H1 (cell line): ENCODE data around the gene TPT1. TPM values are rescaled to one million over a fixed set of nuclear protein-coding genes. Genes with fewer than 3 reads are reported as not detected.

Experiments
- CTCF ChIA-PET: fragments of 300-600 bp; sonication (Branson Sonifier 250); formaldehyde crosslinking; loops from one replicate; lab custom pipeline; 2021; ENCODE audit not compliant: partially characterized antibody; lab: Charles Lee
- POLR2A ChIA-PET: fragments of 300-600 bp; sonication (Branson Sonifier 250); formaldehyde crosslinking; loops from one replicate; lab custom pipeline; 2021; ENCODE audit warnings: inconsistent platforms; ENCODE audit not compliant: partially characterized antibody; lab: Charles Lee
- DNase-seq, 2 experiments: peaks; one replicate each; pipeline versions ENCODE4 v3.0.0 to v3.0.0-alpha.2; 2010 to 2022; ENCODE audit warnings: low spot score in 2 of 2, low read depth in 1 of 2, mixed read lengths in 1 of 2
- FAIRE-seq: peaks from 2 replicates; lab custom pipeline; 2011; peaks lifted over from hg19 to GRCh38; lab: Jason Lieb, UNC
- H2AFZ ChIP-seq: 2 replicates; pipeline ENCODE4 v1.8.1; 2012; ENCODE audit warnings: low read length, inconsistent platforms
- H2AK5ac ChIP-seq: 2 replicates; pipeline ENCODE4 v1.6.1; 2013; ENCODE audit warnings: low read depth, low read length
- H2BK120ac ChIP-seq: replicated peaks from 2 replicates; pipeline ENCODE3; 2013; ENCODE audit warnings: low read depth, low read length, inconsistent platforms
- H2BK12ac ChIP-seq: 2 replicates; pipeline ENCODE4 v1.6.1; 2013; ENCODE audit warnings: low read depth, low read length
- H2BK15ac ChIP-seq: 2 replicates; pipeline ENCODE4 v1.6.1; 2013; ENCODE audit warnings: low read length
- H2BK20ac ChIP-seq: 2 replicates; pipeline ENCODE4 v1.6.1; 2013; ENCODE audit warnings: low read length
- H2BK5ac ChIP-seq: 2 replicates; pipeline ENCODE4 v1.6.1; 2013; ENCODE audit warnings: low read depth, low read length
- H3K14ac ChIP-seq: 2 replicates; pipeline ENCODE4 v1.6.1; 2013; ENCODE audit warnings: inconsistent platforms; ENCODE audit not compliant: insufficient read length
- H3K18ac ChIP-seq: 2 replicates; pipeline ENCODE4 v1.6.1; 2013; ENCODE audit warnings: low read length; ENCODE audit errors: extremely low read depth
- H3K23ac ChIP-seq: 2 replicates; pipeline ENCODE4 v1.6.1; 2013; ENCODE audit warnings: inconsistent platforms; ENCODE audit not compliant: insufficient read length
- H3K23me2 ChIP-seq: 2 replicates; pipeline ENCODE4 v1.6.1; 2013; ENCODE audit warnings: low read depth, low read length
- H3K27ac ChIP-seq: 2 replicates; pipeline ENCODE4 v1.6.1; 2011; ENCODE audit warnings: low read depth, low read length, inconsistent platforms
- H3K27me3 ChIP-seq, 4 experiments: replicated peaks in 1 of 4; 1 replicate in 1 of 4; 2 replicates in 3 of 4; pipeline versions ENCODE4 v1.6.1 to v1.8.1; 2011 to 2013; ENCODE audit warnings: low read length in 3 of 4, mild to moderate bottlenecking in 3 of 4, inconsistent platforms in 2 of 4, mixed read lengths in 2 of 4, moderate library complexity in 1 of 4; ENCODE audit not compliant: control insufficient read depth in 3 of 4, insufficient read depth in 3 of 4; ENCODE audit errors: extremely low read depth in 1 of 4
- H3K36me3 ChIP-seq, 4 experiments: 2 replicates each; pipeline versions ENCODE4 v1.6.1 to v1.8.1; 2011 to 2013; ENCODE audit warnings: mild to moderate bottlenecking in 4 of 4, low read length in 3 of 4, moderate library complexity in 2 of 4, control low read depth in 1 of 4, inconsistent platforms in 1 of 4; ENCODE audit not compliant: insufficient read depth in 4 of 4, control insufficient read depth in 2 of 4
- H3K4ac ChIP-seq: replicated peaks from 2 replicates; pipeline ENCODE3; 2013; ENCODE audit warnings: low read length, low read depth, mixed read lengths, inconsistent platforms; ENCODE audit not compliant: insufficient read length
- H3K4me1 ChIP-seq, 4 experiments: replicated peaks in 1 of 4; 1 replicate in 1 of 4; 2 replicates in 3 of 4; pipeline versions ENCODE4 v1.6.1 to v1.8.1; 2011 to 2013; ENCODE audit warnings: low read length in 3 of 4, inconsistent platforms in 2 of 4, mixed read lengths in 1 of 4; ENCODE audit not compliant: insufficient read depth in 4 of 4, control insufficient read depth in 3 of 4
- H3K4me2 ChIP-seq, 2 experiments: 2 replicates each; pipeline versions ENCODE4 v1.6.1 to v1.8.1; 2011 to 2013; ENCODE audit warnings: low read depth in 2 of 2, low read length in 2 of 2, control low read depth in 1 of 2, inconsistent platforms in 1 of 2, mild to moderate bottlenecking in 1 of 2; ENCODE audit not compliant: insufficient read depth in 1 of 2
- H3K4me3 ChIP-seq, 4 experiments: fragments of 200-600, 300-600 bp in 1 of 4; sonication (generic), shearing (Covaris generic), sonication (Bioruptor Twin) in 1 of 4; 2 replicates each; pipeline versions ENCODE4 v1.5.1 to v1.8.1; 2011 to 2016; ENCODE audit warnings: low read length in 4 of 4, low read depth in 3 of 4, control low read depth in 2 of 4, inconsistent platforms in 2 of 4, mild to moderate bottlenecking in 2 of 4, mixed read lengths in 1 of 4, moderate library complexity in 1 of 4; ENCODE audit not compliant: insufficient read depth in 2 of 4; ENCODE audit errors: extremely low read depth in 1 of 4
- H3K56ac ChIP-seq: replicated peaks from 2 replicates; pipeline ENCODE3; 2013; ENCODE audit warnings: low read depth, mild to moderate bottlenecking, mixed read lengths, low read length, inconsistent platforms; ENCODE audit not compliant: insufficient read length
- H3K79me1 ChIP-seq: 2 replicates; pipeline ENCODE4 v1.6.1; 2013; ENCODE audit warnings: low read depth, low read length, control low read depth
- H3K79me2 ChIP-seq, 2 experiments: 2 replicates each; pipeline versions ENCODE4 v1.6.1 to v1.8.1; 2012 to 2013; ENCODE audit warnings: low read length in 2 of 2, mild to moderate bottlenecking in 2 of 2, inconsistent platforms in 1 of 2; ENCODE audit not compliant: insufficient read depth in 2 of 2, control insufficient read depth in 1 of 2
- H3K9ac ChIP-seq, 4 experiments: replicated peaks in 1 of 4; 1 replicate in 1 of 4; 2 replicates in 3 of 4; pipeline versions ENCODE4 v1.6.1 to v1.8.1; 2011 to 2013; ENCODE audit warnings: low read depth in 3 of 4, low read length in 3 of 4, control low read depth in 2 of 4, mild to moderate bottlenecking in 2 of 4, moderate library complexity in 2 of 4, inconsistent platforms in 1 of 4; ENCODE audit errors: extremely low read depth in 1 of 4
- H3K9me3 ChIP-seq, 2 experiments: 2 replicates each; pipeline versions ENCODE4 v1.6.1 to v1.8.1; 2012 to 2013; ENCODE audit warnings: mild to moderate bottlenecking in 2 of 2, moderate library complexity in 2 of 2, control low read depth in 1 of 2, inconsistent platforms in 1 of 2, low read depth in 1 of 2, low read length in 1 of 2, mixed read lengths in 1 of 2; ENCODE audit not compliant: insufficient read depth in 2 of 2
- H4K20me1 ChIP-seq, 2 experiments: replicated peaks in 1 of 2; 2 replicates each; pipeline versions ENCODE3 to v1.8.1; 2011 to 2013; ENCODE audit warnings: inconsistent platforms in 2 of 2, low read length in 2 of 2, mild to moderate bottlenecking in 1 of 2; ENCODE audit not compliant: insufficient read depth in 2 of 2, control insufficient read depth in 1 of 2
- H4K5ac ChIP-seq: 2 replicates; pipeline ENCODE4 v1.6.1; 2013; ENCODE audit warnings: low read length, low read depth, mixed read lengths, inconsistent platforms; ENCODE audit not compliant: insufficient read length
- H4K8ac ChIP-seq: 2 replicates; pipeline ENCODE4 v1.8.0; 2013; ENCODE audit warnings: mild to moderate bottlenecking, moderate library complexity, low read length, inconsistent platforms; ENCODE audit not compliant: insufficient read depth; ENCODE audit errors: extremely low read depth
- H4K91ac ChIP-seq: replicated peaks from 2 replicates; pipeline ENCODE3; 2013; ENCODE audit warnings: low read length, mixed read lengths, inconsistent platforms; ENCODE audit not compliant: insufficient read length
- BCL11A ChIP-seq, 2 experiments: IDR thresholded peaks; one replicate each; pipeline ENCODE4 v1.6.1; 2011; ENCODE audit warnings: low read depth in 2 of 2, low read length in 2 of 2, mild to moderate bottlenecking in 2 of 2
- POLR2A ChIP-seq, 2 experiments: IDR thresholded peaks; 1 replicate in 1 of 2; 2 replicates in 1 of 2; pipeline ENCODE4 v1.6.1; 2011; ENCODE audit warnings: low read depth in 2 of 2, low read length in 2 of 2, mild to moderate bottlenecking in 2 of 2; ENCODE audit errors: control extremely low read depth in 1 of 2
- SP1 ChIP-seq: IDR thresholded peaks from 2 replicates; pipeline ENCODE4 v1.6.1; 2011; ENCODE audit warnings: low read depth, low read length
- WGBS, 2 experiments: shearing (Covaris generic) in 1 of 2; methylation state at CpG; one replicate each; pipeline versions ENCODE4 v1.1.6 to v1.1.7; 2013 to 2015; ENCODE audit warnings: low lambda C conversion rate in 2 of 2, mixed read lengths in 2 of 2, inconsistent platforms in 1 of 2, low coverage in 1 of 2, missing lambda C conversion rate in 1 of 2; ENCODE audit not compliant: insufficient replicate concordance in 2 of 2, insufficient coverage in 1 of 2, insufficient read length in 1 of 2; ENCODE audit errors: extremely low coverage in 1 of 2, missing lambda C conversion rate in 1 of 2; 5-methylcytosine and 5-hydroxymethylcytosine counted together
- polyA plus RNA-seq, 7 experiments: library from polyadenylated mRNA; depleted of rRNA in 3 of 7; stranded (reverse) in 5 of 7; unstranded in 2 of 7; fragments of >200 nt in 5 of 7; fragments of 200-250 nt in 2 of 7; gene quantifications; 1 replicate in 5 of 7; 2 replicates in 1 of 7; 4 replicates in 1 of 7; pipeline versions ENCODE4 v1.2.1 to v1.2.3, GENCODE V29; 2011 to 2013; ENCODE audit warnings: missing spikeins in 2 of 7, mixed read lengths in 2 of 7
- total RNA-seq: library from RNA; stranded (reverse); fragmentation: NEBNext Ultra II Directional; extraction: Animal tissue kit (Norgen Biotek cat#: 25700); gene quantifications from 2 replicates; pipeline ENCODE4 v1.2.1, GENCODE V29; 2021

TPT1 gene
- total and polyA plus RNA-seq, 2 of the 8 experiments (the other 6 are each of a cell fraction or from before 2014, with no cell fraction given) = 2,245 to 2,279 TPM

- FAIRE-seq = no peak
- no peak overlapping the region for H3K4ac ChIP-seq
- POLR2A ChIA-PET = interaction anchor here (0.9 to 16.2 kb wide), 10 partner anchors 7 to 271 kb away, joined by 3 to 319 read pairs (median 5); partner anchors contain the start of gene TPT1
- no peaks in the 10 kb centered on the region for H3K9me3 ChIP-seq
- peaks cover 0 to 5% of the 10 kb centered on the region in 2 experiments; a peak in 2 of 4 replicates for H3K79me2 ChIP-seq
- TF ChIP-seq POLR2A (IDR thresholded peaks at IDR 0.05; ENCODE audit: control extremely low read depth in 1 of 2, low read depth in 2 of 2, low read length in 2 of 2) (peak in 1 of 2 experiments; percentile 36; a peak in 1 of 3 replicates), BCL11A (IDR thresholded peaks at IDR 0.05; ENCODE audit: low read depth in 2 of 2, low read length in 2 of 2) (no peak), SP1 (no peak)
- TF ChIP-seq, all 59 proteins: peak for 1
- Histone ChIP-seq H3K23ac (no peak overlapping the region), H3K27ac (no peak overlapping the region), H4K91ac (no peak overlapping the region), H3K56ac (no peak overlapping the region), H3K4me2 (no peak overlapping the region), H4K20me1 (peaks cover 7 to 15% of the 10 kb centered on the region in 2 experiments), H2BK20ac (no peak overlapping the region), H2BK12ac (no peak overlapping the region), H4K8ac (no peak overlapping the region), H3K4me3 (no peak overlapping the region), H4K5ac (no peak overlapping the region), H3K23me2 (peaks cover 3% of the 10 kb centered on the region; the same call in 1 of the 2 replicates), H3K9ac (no peak overlapping the region), H3K4me1 (peaks cover 0 to 6% (median under 1%) of the 10 kb centered on the region in 4 experiments; a peak in 5 of 7 replicates), H3K36me3 (peaks cover 19 to 38% (median 26%) of the 10 kb centered on the region in 4 experiments), H2BK5ac (no peak overlapping the region), H3K18ac (no peak overlapping the region), H3K14ac (no peak overlapping the region), H2AK5ac (no peak overlapping the region), H2BK15ac (no peak overlapping the region), H3K27me3 (no peaks in the 10 kb centered on the region), H3K79me1 (0 out of 2 replicates have a peak, but pooled peaks cover 3% of the 10 kb centered on the region), H2AFZ (no peak overlapping the region), H2BK120ac (no peak overlapping the region)
- CTCF ChIA-PET = interaction anchor here (1.2 to 1.6 kb wide), 2 partner anchors 24 to 61 kb away, joined by 4 read pairs; no protein-coding TSS in a partner anchor
- WGBS, 2 experiments = 78% methylated on average over 3 of the region's 3 CpGs; no CpG with 5 or more reads in 1 of the 2 experiments
- no peak for DNase-seq
These were observed 8.2 kb downstream of the TPT1 start for GRCh38 chr13:45332831-45333219.
